GM23248 (cell line): ENCODE data around the gene RTN4RL1. TPM values are rescaled to one million over a fixed set of nuclear protein-coding genes. Genes with fewer than 3 reads are reported as not detected.
A peak's percentile ranks its signal among the peaks of the same experiment; 100 is the strongest.

Source experiments
- DNase-seq: peaks from one replicate; pipeline ENCODE4 v3.0.0-alpha.2; 2015
- H2AFZ ChIP-seq: fragments of 200-600 bp; sonication (generic); 2 replicates; pipeline ENCODE4 v1.6.1; 2016; ENCODE audit warnings: antibody characterized with exemption
- H3F3A ChIP-seq: fragments of 200-600 bp; sonication (generic); 2 replicates; pipeline ENCODE4 v1.6.1; 2016; ENCODE audit warnings: mild to moderate bottlenecking, antibody characterized with exemption, mixed run types; ENCODE audit not compliant: insufficient read depth
- H3K27ac ChIP-seq: fragments of 200-600 bp; sonication (generic); 2 replicates; pipeline ENCODE4 v1.5.1; 2016; ENCODE audit warnings: mild to moderate bottlenecking
- H3K27me3 ChIP-seq: fragments of 200-600 bp; sonication (generic); replicated peaks from 2 replicates; pipeline ENCODE4 v1.6.1; 2016; ENCODE audit warnings: mild to moderate bottlenecking; ENCODE audit not compliant: insufficient read depth
- H3K36me3 ChIP-seq: fragments of 200-600 bp; sonication (generic); 2 replicates; pipeline ENCODE4 v1.6.1; 2016; ENCODE audit warnings: low read depth, mild to moderate bottlenecking
- H3K4me1 ChIP-seq: fragments of 200-600 bp; sonication (generic); 2 replicates; pipeline ENCODE4 v1.6.1; 2016; ENCODE audit warnings: mild to moderate bottlenecking; ENCODE audit not compliant: insufficient read depth
- H3K4me2 ChIP-seq: fragments of 200-600 bp; sonication (generic); one replicate; pipeline ENCODE4 v1.6.1; 2016; ENCODE audit warnings: mild to moderate bottlenecking; ENCODE audit not compliant: unreplicated experiment
- H3K4me3 ChIP-seq: fragments of 200-600 bp; sonication (generic); 2 replicates; pipeline ENCODE4 v1.5.1; 2016; ENCODE audit warnings: mild to moderate bottlenecking
- H3K79me2 ChIP-seq: fragments of 200-600 bp; sonication (generic); 2 replicates; pipeline ENCODE4 v1.6.1; 2016; ENCODE audit warnings: mild to moderate bottlenecking; ENCODE audit not compliant: insufficient read depth
- H3K9ac ChIP-seq: fragments of 200-600 bp; sonication (generic); 2 replicates; pipeline ENCODE4 v1.6.1; 2016; ENCODE audit warnings: mild to moderate bottlenecking
- H3K9me2 ChIP-seq: fragments of 200-600 bp; sonication (generic); 2 replicates; pipeline ENCODE4 v1.6.1; 2016; ENCODE audit warnings: mixed run types, mild to moderate bottlenecking, moderate library complexity; ENCODE audit not compliant: insufficient read depth
- H3K9me3 ChIP-seq: fragments of 200-600 bp; sonication (generic); one replicate; pipeline ENCODE4 v1.6.1; 2017; ENCODE audit warnings: low read depth
- H4K20me1 ChIP-seq: fragments of 200-600 bp; sonication (generic); 2 replicates; pipeline ENCODE4 v1.6.0; 2016; ENCODE audit not compliant: insufficient read depth
- EZH2 ChIP-seq: fragments of 200-600 bp; sonication (generic); IDR thresholded peaks from 2 replicates; pipeline ENCODE4 v1.6.1; 2018; ENCODE audit warnings: antibody characterized with exemption, mild to moderate bottlenecking; ENCODE audit not compliant: insufficient read depth, poor library complexity, severe bottlenecking
- EZH2phosphoT487 ChIP-seq: fragments of 200-600 bp; sonication (generic); IDR thresholded peaks from 2 replicates; pipeline ENCODE4 v1.6.1; 2018; ENCODE audit warnings: antibody characterized with exemption, moderate library complexity, mild to moderate bottlenecking, low read depth; ENCODE audit not compliant: insufficient read depth
- WGBS, 2 experiments: methylation state at CpG; one replicate each; pipeline ENCODE4 v1.1.6; 2015 to 2017; ENCODE audit warnings: low lambda C conversion rate in 2 of 2, low coverage in 1 of 2; ENCODE audit errors: missing lambda C conversion rate in 2 of 2; 5-methylcytosine and 5-hydroxymethylcytosine counted together
- in situ Hi-C: fragments of 300-500 bp; cut with MboI; formaldehyde crosslinking; loops from 2 replicates; pipeline ENCODE4 v1.15.0; 2020
- polyA plus RNA-seq: library from polyadenylated mRNA; unstranded; fragments of >200 nt; fragmentation: Nextera tagmentation; extraction: Ambion mirVana; gene quantifications from 2 replicates; pipeline ENCODE4 v1.2.1, GENCODE V29; 2016
- total RNA-seq: library from RNA; depleted of rRNA; stranded (reverse); fragments of >200 nt; shearing (Covaris generic); gene quantifications from 2 replicates; pipeline ENCODE4 v1.2.3, GENCODE V29; 2014

RTN4RL1 gene
- total and polyA plus RNA-seq, 2 experiments from 2014 or later, result 0.22 TPM; not detected in 1

GRCh38 chr17:1994707-1995106 lies 30.4 kb downstream of the RTN4RL1 start:
- TF ChIP-seq EZH2, result no peak
- TF ChIP-seq EZH2phosphoT487, result no peak
- Histone ChIP-seq H3K36me3 (no peaks in the 10 kb centered on the region), H3K9me3 (no peaks in the 10 kb centered on the region), H3K27me3 (no peaks in the 10 kb centered on the region), H3K9ac (no peak overlapping the region), H4K20me1 (no peaks in the 10 kb centered on the region), H3K4me3 (no peak overlapping the region), H2AFZ (no peak overlapping the region), H3K79me2 (no peaks in the 10 kb centered on the region), H3F3A (peaks cover 2% of the 10 kb centered on the region; the same call in 1 of the 2 replicates), H3K4me2 (no peak overlapping the region), H3K9me2 (no peaks in the 10 kb centered on the region), H3K4me1 (peaks cover under 1% of the 10 kb centered on the region; the same call in 1 of the 2 replicates), H3K27ac (no peak overlapping the region)
- no peak for DNase-seq
- in situ Hi-C loops, result no loop called here
- 84 to 92% methylated on average over 4 of the region's 4 CpGs for WGBS, 2 experiments

GRCh38 chr17:1992541-1992940 lies 32.6 kb downstream of the RTN4RL1 start:
- WGBS, 2 experiments, result 15 to 21% methylated on average over 10 of the region's 10 CpGs
- H3K4me1 ChIP-seq, result peaks cover 13% of the 10 kb centered on the region
- no peak overlapping the region for H3K9ac ChIP-seq

GRCh38 chr17:1989135-1989534 lies 36.0 kb downstream of the RTN4RL1 start:
- Histone ChIP-seq H3K79me2 (no peaks in the 10 kb centered on the region), H3F3A (peaks cover 13% of the 10 kb centered on the region; the same call in 1 of the 2 replicates), H3K27ac (peak overlapping the region; percentile 90), H3K36me3 (no peaks in the 10 kb centered on the region), H3K4me2 (peak overlapping the region; percentile 61), H3K9ac (peak overlapping the region; percentile 77), H3K9me3 (no peaks in the 10 kb centered on the region), H4K20me1 (no peaks in the 10 kb centered on the region), H3K27me3 (no peaks in the 10 kb centered on the region), H3K9me2 (no peaks in the 10 kb centered on the region), H2AFZ (peak overlapping the region; percentile 62), H3K4me3 (peak overlapping the region; percentile 23), H3K4me1 (peaks cover 13% of the 10 kb centered on the region)
- TF ChIP-seq EZH2phosphoT487, result no peak
- TF ChIP-seq EZH2, result no peak
- WGBS, 2 experiments, result 12 to 24% methylated on average over 8 to 10 of the region's 10 CpGs
- DNase-seq, result peak; percentile 98
- in situ Hi-C loops, result no loop called here

More at GRCh38 chr17:1992541-1992940, 32.6 kb downstream of the RTN4RL1 start:
- no peak overlapping the region for H3K27ac ChIP-seq
- no peaks in the 10 kb centered on the region for H3K27me3 ChIP-seq
- no peak overlapping the region for H2AFZ ChIP-seq
- peaks cover 13% of the 10 kb centered on the region; the same call in 1 of the 2 replicates for H3F3A ChIP-seq
- DNase-seq, result peak; percentile 36
- H3K4me2 ChIP-seq, result no peak overlapping the region
- H3K9me3 ChIP-seq, result no peaks in the 10 kb centered on the region
- no peaks in the 10 kb centered on the region for H4K20me1 ChIP-seq
- H3K4me3 ChIP-seq, result no peak overlapping the region
- H3K36me3 ChIP-seq, result no peaks in the 10 kb centered on the region
- in situ Hi-C loops, result no loop called here
- no peaks in the 10 kb centered on the region for H3K79me2 ChIP-seq
- H3K9me2 ChIP-seq, result no peaks in the 10 kb centered on the region
- TF ChIP-seq EZH2 (no peak), EZH2phosphoT487 (no peak)

- Histone ChIP-seq H3K4me1 (peaks cover 13% of the 10 kb centered on the region), H3K9me3 (no peaks in the 10 kb centered on the region)
Observed at GRCh38 chr17:1986783-1987451, 38.2 kb downstream of the RTN4RL1 start.

More at GRCh38 chr17:1986783-1987451, 38.2 kb downstream of the RTN4RL1 start:
- Histone ChIP-seq H3K27ac (no peak overlapping the region), H3K79me2 (no peaks in the 10 kb centered on the region), H3K27me3 (no peaks in the 10 kb centered on the region), H3K9ac (no peak overlapping the region), H3K4me3 (no peak overlapping the region), H3K4me2 (no peak overlapping the region), H3K9me2 (no peaks in the 10 kb centered on the region), H2AFZ (no peak overlapping the region), H3K36me3 (no peaks in the 10 kb centered on the region), H3F3A (peaks cover 13% of the 10 kb centered on the region; the same call in 1 of the 2 replicates), H4K20me1 (no peaks in the 10 kb centered on the region)
- TF ChIP-seq EZH2phosphoT487 (no peak), EZH2 (no peak)
- 94 to 95% methylated on average over 16 to 18 of the region's 18 CpGs for WGBS, 2 experiments
- in situ Hi-C loops, result no loop called here
- DNase-seq, result no peak
